GM12878 (cell line): ENCODE results near the gene CATSPERZ. TPM values are rescaled to one million over a fixed set of nuclear protein-coding genes. Genes with fewer than 3 reads are reported as not detected.

ENCODE experiments used
- ASH2L ChIP-seq: fragments of 300-600, 200-600 bp; sonication (generic); IDR thresholded peaks from 2 replicates; pipeline ENCODE4 v1.6.1; 2017; ENCODE audit warnings: low read depth, mild to moderate bottlenecking, borderline replicate concordance
- ATF2 ChIP-seq: IDR thresholded peaks from 2 replicates; pipeline ENCODE4 v1.6.1; 2012; ENCODE audit warnings: low read length, inconsistent platforms
- ATF7 ChIP-seq: fragments of 450-650 bp; IDR thresholded peaks from 2 replicates; pipeline ENCODE4 v1.6.1; 2016; ENCODE audit warnings: low read depth, mild to moderate bottlenecking
- EGR1 ChIP-seq, 2 experiments: IDR thresholded peaks; 1 replicate in 1 of 2; 2 replicates in 1 of 2; pipeline ENCODE4 v1.6.1; 2011 to 2012; ENCODE audit warnings: low read depth in 2 of 2, low read length in 2 of 2, borderline replicate concordance in 1 of 2, mild to moderate bottlenecking in 1 of 2, moderate library complexity in 1 of 2
- HCFC1 ChIP-seq: fragments of 150-350 bp; IDR thresholded peaks from 2 replicates; pipeline ENCODE4 v1.6.1; 2014; ENCODE audit warnings: low read length
- HDGF ChIP-seq: fragments of 450-650 bp; IDR thresholded peaks from 2 replicates; pipeline ENCODE4 v1.6.1; 2016; ENCODE audit warnings: antibody characterized with exemption
- IKZF1 ChIP-seq: fragments of 450-650 bp; conservative IDR thresholded peaks from 2 replicates; pipeline ENCODE4 v1.6.1; 2017; ENCODE audit warnings: antibody characterized with exemption, mild to moderate bottlenecking
- IKZF2 ChIP-seq, 2 experiments: fragments of 450-650 bp; IDR thresholded peaks; 2 replicates each; pipeline ENCODE4 v1.6.1; 2017; ENCODE audit warnings: mild to moderate bottlenecking in 2 of 2, moderate library complexity in 2 of 2
- MTA2 ChIP-seq: fragments of 450-650 bp; IDR thresholded peaks from 2 replicates; pipeline ENCODE4 v1.6.1; 2016; ENCODE audit warnings: low read depth, mild to moderate bottlenecking, moderate library complexity
- MXI1 ChIP-seq: fragments of 150-350 bp; IDR thresholded peaks from 2 replicates; pipeline ENCODE4 v1.6.1; 2011; ENCODE audit warnings: low read depth, mild to moderate bottlenecking, inconsistent platforms, low read length, improper control_type of control experiment
- NBN ChIP-seq: fragments of 450-650 bp; IDR thresholded peaks from 2 replicates; pipeline ENCODE4 v1.6.1; 2016
- NKRF ChIP-seq: fragments of 450-650 bp; conservative IDR thresholded peaks from 2 replicates; pipeline ENCODE4 v1.6.1; 2017; ENCODE audit warnings: mild to moderate bottlenecking, moderate library complexity
- NR2C1 ChIP-seq: fragments of 450-650 bp; IDR thresholded peaks from 2 replicates; pipeline ENCODE4 v1.6.1; 2017; ENCODE audit warnings: antibody characterized with exemption, mild to moderate bottlenecking, moderate library complexity
- PAX5 ChIP-seq: IDR thresholded peaks from 2 replicates; pipeline ENCODE4 v1.6.1; 2011; ENCODE audit warnings: low read depth, low read length, borderline replicate concordance
- POLR2AphosphoS5 ChIP-seq: IDR thresholded peaks from 2 replicates; pipeline ENCODE4 v1.6.1; 2011; ENCODE audit warnings: mild to moderate bottlenecking, low read length, inconsistent platforms
- SMARCA5 ChIP-seq: fragments of 450-650 bp; IDR thresholded peaks from 2 replicates; pipeline ENCODE4 v1.6.1; 2017; ENCODE audit warnings: mild to moderate bottlenecking
- TAF1 ChIP-seq: IDR thresholded peaks from 2 replicates; pipeline ENCODE4 v1.6.1; 2011; ENCODE audit warnings: mild to moderate bottlenecking, low read depth, low read length, borderline replicate concordance
- USF1 ChIP-seq: IDR thresholded peaks from 2 replicates; pipeline ENCODE4 v1.6.1; 2011; ENCODE audit warnings: borderline replicate concordance, low read depth, mild to moderate bottlenecking, moderate library complexity, mixed read lengths, low read length; ENCODE audit not compliant: insufficient read depth; ENCODE audit errors: extremely low read length
- ZBTB11 ChIP-seq: fragments of 450-650 bp; formaldehyde crosslinking; IDR thresholded peaks from 2 replicates; pipeline ENCODE4 v1.5.0; 2022; ENCODE audit warnings: mild to moderate bottlenecking, missing genetic modification characterization
- polyA plus RNA-seq, 11 experiments: library from polyadenylated mRNA; depleted of rRNA in 4 of 11; unstranded in 6 of 11; stranded (reverse) in 5 of 11; fragments of >200 nt; fragmentation: Nextera tagmentation in 4 of 11; fragmentation: Illumina TruSeq in 1 of 11; extraction: Ambion mirVana in 4 of 11; extraction: Trizol in 1 of 11; gene quantifications; 1 replicate in 1 of 11; 2 replicates in 10 of 11; pipeline versions ENCODE4 v1.2.1 to v1.2.3, GENCODE V29; 2011 to 2016; ENCODE audit warnings: inconsistent platforms in 2 of 11, missing spikeins in 2 of 11, low read depth in 1 of 11
- total RNA-seq, 4 experiments: library from RNA; depleted of rRNA in 3 of 4; stranded (reverse); fragments of >200 nt in 3 of 4; fragmentation: Illumina TruSeq in 1 of 4; extraction: Trizol in 1 of 4; gene quantifications; 2 replicates each; pipeline versions ENCODE4 v1.2.1 to v1.2.3, GENCODE V29; 2013 to 2021

The CATSPERZ gene
- total and polyA plus RNA-seq, 10 of the 15 experiments (the other 5 are each of a cell fraction or from before 2014, with no cell fraction given), result 0.12 to 0.31 TPM; not detected in 8

GRCh38 chr11:64305691-64306562 lies 5.8 kb downstream of the CATSPERZ start (continued):
- no peak for TF ChIP-seq ATF2
- 0 out of 2 replicates have a peak, but pooled peaks have one; percentile 13 for TF ChIP-seq TAF1
- TF ChIP-seq EGR1 (IDR thresholded peaks at IDR 0.05; ENCODE audit: borderline replicate concordance in 1 of 2, low read depth in 2 of 2, low read length in 2 of 2), result peak in 1 of 2 experiments; percentile 61; a peak in 1 of 3 replicates
- TF ChIP-seq HCFC1, result peak; percentile 27; the same call in 1 of the 2 replicates
- 0 out of 2 replicates have a peak, but pooled peaks have one; percentile 30 for TF ChIP-seq POLR2AphosphoS5
- TF ChIP-seq ASH2L, result peak; percentile 74; the same call in 1 of the 2 replicates
- no peak for TF ChIP-seq ATF7
- TF ChIP-seq MXI1, result 0 out of 2 replicates have a peak, but pooled peaks have one; percentile 45
- no peak for TF ChIP-seq SMARCA5
- peak; percentile 76; the same call in 1 of the 2 replicates for TF ChIP-seq HDGF
- peak; percentile 20 for TF ChIP-seq USF1
- peak; percentile 96 for TF ChIP-seq NR2C1
- peak; percentile 73 for TF ChIP-seq MTA2
- no peak for TF ChIP-seq IKZF2 (IDR thresholded peaks at IDR 0.05)
- TF ChIP-seq NKRF, result peak; percentile 59; the same call in 1 of the 2 replicates
- TF ChIP-seq IKZF1, result peak; percentile 16; the same call in 1 of the 2 replicates
- 0 out of 2 replicates have a peak, but pooled peaks have one; percentile 17 for TF ChIP-seq PAX5
- TF ChIP-seq NBN, result peak; percentile 47; the same call in 1 of the 2 replicates
- no peak for TF ChIP-seq ZBTB11 (CRISPR knock-in tag)
